T-helper 17 cell (primary cell): ENCODE measurements around the gene ZNF469. TPM values are rescaled to one million over a fixed set of nuclear protein-coding genes. Genes with fewer than 3 reads are reported as not detected.

Experiments
- ATAC-seq: fragments of 150-1000 bp; cut with Tn5 transposase; 2 replicates; pipeline ENCODE4 v1.10.0; 2021; ENCODE audit warnings: mild to moderate bottlenecking, moderate library complexity
- DNase-seq, 3 donors: peaks; one replicate each; pipeline versions ENCODE4 v3.0.0 to v3.0.0-alpha.2; 2020 to 2021
- H3K9me3 ChIP-seq: one replicate; pipeline ENCODE4 v1.7.0; 2013; ENCODE audit warnings: low read length, mild to moderate bottlenecking; ENCODE audit not compliant: control insufficient read depth, poor library complexity, severe bottlenecking
- H3K27ac Mint-ChIP-seq: one replicate; pipeline ENCODE4 v1.8.0; 2022; ENCODE audit warnings: mild to moderate bottlenecking, moderate library complexity, mixed read lengths
- H3K27me3 Mint-ChIP-seq: one replicate; pipeline ENCODE4 v1.8.0; 2022; ENCODE audit warnings: mixed read lengths
- H3K36me3 Mint-ChIP-seq: one replicate; pipeline ENCODE4 v1.8.0; 2022; ENCODE audit warnings: low read depth, mixed read lengths
- H3K4me1 Mint-ChIP-seq: one replicate; pipeline ENCODE4 v1.8.0; 2022; ENCODE audit warnings: mild to moderate bottlenecking, mixed read lengths
- H3K4me3 Mint-ChIP-seq: one replicate; pipeline ENCODE4 v1.8.0; 2022; ENCODE audit warnings: mild to moderate bottlenecking, moderate library complexity, mixed read lengths
- total RNA-seq, 4 donors: library from RNA in 2 of 4; stranded (reverse) in 2 of 4; gene quantifications; one replicate each; pipeline ENCODE4 v1.2.3 and lab custom pipeline; 2022 to 2026

The ZNF469 gene
- total RNA-seq, 2 donors from 2014 or later, result 0.32 to 0.55 TPM

GRCh38 chr16:88372522-88372921 lies 10.2 kb upstream of the ZNF469 start:
- H3K36me3 Mint-ChIP-seq, result no peaks in the 10 kb centered on the region
- H3K9me3 ChIP-seq, result no peaks in the 10 kb centered on the region
- no peak overlapping the region for H3K27ac Mint-ChIP-seq
- no peak for ATAC-seq
- no peak overlapping the region for H3K4me3 Mint-ChIP-seq
- peaks cover 7% of the 10 kb centered on the region for H3K27me3 Mint-ChIP-seq
- DNase-seq, result no peak
- no peaks in the 10 kb centered on the region for H3K4me1 Mint-ChIP-seq

- no peak overlapping the region for H3K4me3 Mint-ChIP-seq
- H3K27ac Mint-ChIP-seq, result no peak overlapping the region
- H3K9me3 ChIP-seq, result no peaks in the 10 kb centered on the region
- no peak for DNase-seq
- peaks cover 7% of the 10 kb centered on the region for H3K27me3 Mint-ChIP-seq
- H3K36me3 Mint-ChIP-seq, result no peaks in the 10 kb centered on the region
- H3K4me1 Mint-ChIP-seq, result no peaks in the 10 kb centered on the region
- no peak for ATAC-seq
Measured at GRCh38 chr16:88373211-88373610, 9.5 kb upstream of the ZNF469 start.

GRCh38 chr16:88373927-88374492 lies 8.7 kb upstream of the ZNF469 start:
- DNase-seq (no peak), ATAC-seq (no peak)
- Mint-ChIP-seq H3K4me1 (no peaks in the 10 kb centered on the region), H3K27me3 (peaks cover 7% of the 10 kb centered on the region), H3K4me3 (no peak overlapping the region), H3K36me3 (no peaks in the 10 kb centered on the region), H3K27ac (no peak overlapping the region)
- H3K9me3 ChIP-seq, result no peaks in the 10 kb centered on the region

- H3K9me3 ChIP-seq, result no peaks in the 10 kb centered on the region
- H3K36me3 Mint-ChIP-seq, result no peaks in the 10 kb centered on the region
- H3K27me3 Mint-ChIP-seq, result peaks cover 7% of the 10 kb centered on the region
- no peaks in the 10 kb centered on the region for H3K4me1 Mint-ChIP-seq
- no peak overlapping the region for H3K27ac Mint-ChIP-seq
- DNase-seq, result no peak
- ATAC-seq, result no peak
- H3K4me3 Mint-ChIP-seq, result no peak overlapping the region
Measured at GRCh38 chr16:88374736-88375135, 8.0 kb upstream of the ZNF469 start.

- DNase-seq (no peak), ATAC-seq (no peak)
- no peaks in the 10 kb centered on the region for H3K9me3 ChIP-seq
- no peaks in the 10 kb centered on the region for H3K4me1 Mint-ChIP-seq
- H3K4me3 Mint-ChIP-seq, result no peak overlapping the region
- H3K36me3 Mint-ChIP-seq, result no peaks in the 10 kb centered on the region
- H3K27me3 Mint-ChIP-seq, result peaks cover 7% of the 10 kb centered on the region
- H3K27ac Mint-ChIP-seq, result no peak overlapping the region
Measured at GRCh38 chr16:88375236-88375975, 7.4 kb upstream of the ZNF469 start.

GRCh38 chr16:88375996-88376834 lies 6.5 kb upstream of the ZNF469 start:
- Mint-ChIP-seq H3K4me1 (no peaks in the 10 kb centered on the region), H3K27me3 (peaks cover 7% of the 10 kb centered on the region), H3K27ac (no peak overlapping the region), H3K36me3 (no peaks in the 10 kb centered on the region), H3K4me3 (no peak overlapping the region)
- H3K9me3 ChIP-seq, result no peaks in the 10 kb centered on the region
- ATAC-seq (no peak), DNase-seq (no peak)

- H3K4me1 Mint-ChIP-seq, result no peaks in the 10 kb centered on the region
- no peaks in the 10 kb centered on the region for H3K9me3 ChIP-seq
- H3K36me3 Mint-ChIP-seq, result no peaks in the 10 kb centered on the region
- H3K27me3 Mint-ChIP-seq, result peaks cover 7% of the 10 kb centered on the region
- H3K27ac Mint-ChIP-seq, result no peak overlapping the region
- ATAC-seq, result no peak
- H3K4me3 Mint-ChIP-seq, result no peak overlapping the region
- no peak for DNase-seq
Measured at GRCh38 chr16:88376835-88377726, 5.7 kb upstream of the ZNF469 start.

- no peak for ATAC-seq
- H3K36me3 Mint-ChIP-seq, result no peaks in the 10 kb centered on the region
- no peaks in the 10 kb centered on the region for H3K9me3 ChIP-seq
- H3K4me3 Mint-ChIP-seq, result no peak overlapping the region
- no peaks in the 10 kb centered on the region for H3K4me1 Mint-ChIP-seq
- H3K27me3 Mint-ChIP-seq, result peaks cover 13% of the 10 kb centered on the region
- no peak for DNase-seq
- no peak overlapping the region for H3K27ac Mint-ChIP-seq
Measured at GRCh38 chr16:88377961-88378360, 4.8 kb upstream of the ZNF469 start.

GRCh38 chr16:88378401-88378800 lies 4.4 kb upstream of the ZNF469 start:
- H3K9me3 ChIP-seq, result no peaks in the 10 kb centered on the region
- Mint-ChIP-seq H3K4me1 (no peaks in the 10 kb centered on the region), H3K27me3 (peaks cover 13% of the 10 kb centered on the region), H3K4me3 (no peak overlapping the region), H3K27ac (no peak overlapping the region), H3K36me3 (no peaks in the 10 kb centered on the region)
- no peak for DNase-seq
- no peak for ATAC-seq

- DNase-seq (no peak), ATAC-seq (no peak)
- Mint-ChIP-seq H3K27me3 (peaks cover 12% of the 10 kb centered on the region), H3K27ac (no peak overlapping the region), H3K4me1 (peaks cover under 1% of the 10 kb centered on the region), H3K36me3 (no peaks in the 10 kb centered on the region), H3K4me3 (no peak overlapping the region)
- H3K9me3 ChIP-seq, result no peaks in the 10 kb centered on the region
Measured at GRCh38 chr16:88378836-88379693, 3.7 kb upstream of the ZNF469 start.

GRCh38 chr16:88379694-88380040 lies 3.1 kb upstream of the ZNF469 start:
- H3K36me3 Mint-ChIP-seq, result no peaks in the 10 kb centered on the region
- ATAC-seq, result no peak

GRCh38 chr16:88380099-88380498 lies 2.7 kb upstream of the ZNF469 start:
- DNase-seq (no peak), ATAC-seq (no peak)
- no peaks in the 10 kb centered on the region for H3K36me3 Mint-ChIP-seq
- H3K9me3 ChIP-seq, result no peaks in the 10 kb centered on the region
- H3K27ac Mint-ChIP-seq, result no peak overlapping the region
- peaks cover 18% of the 10 kb centered on the region for H3K27me3 Mint-ChIP-seq
- peaks cover 4% of the 10 kb centered on the region for H3K4me1 Mint-ChIP-seq
- no peak overlapping the region for H3K4me3 Mint-ChIP-seq

More at GRCh38 chr16:88379694-88380040, 3.1 kb upstream of the ZNF469 start:
- H3K27ac Mint-ChIP-seq, result no peak overlapping the region
- DNase-seq, result no peak
- peaks cover 14% of the 10 kb centered on the region for H3K27me3 Mint-ChIP-seq
- peaks cover 4% of the 10 kb centered on the region for H3K4me1 Mint-ChIP-seq
- H3K9me3 ChIP-seq, result no peaks in the 10 kb centered on the region
- no peak overlapping the region for H3K4me3 Mint-ChIP-seq
